DOHH2 (cell line): ENCODE results near the gene CD177.
"Not testable (repeated sequence)": the region's sequence is repeated elsewhere in the genome, so short reads cannot be mapped to it uniquely, and the experiment has no call there.

Experiments
- H3F3A ChIP-seq: fragments of 200-600 bp; sonication (generic), shearing (Covaris generic); 2 replicates; pipeline ENCODE4 v1.6.0; 2016; ENCODE audit warnings: antibody characterized with exemption, mild to moderate bottlenecking; ENCODE audit not compliant: control insufficient read depth, insufficient read depth
- H3K27ac ChIP-seq: fragments of 200-600 bp; sonication (generic); 2 replicates; pipeline ENCODE4 v1.5.1; 2014; ENCODE audit warnings: low read depth, mild to moderate bottlenecking, low read length, moderate library complexity
- H3K27me3 ChIP-seq: fragments of 200-600 bp; sonication (generic); 2 replicates; pipeline ENCODE4 v1.6.1; 2014; ENCODE audit warnings: mild to moderate bottlenecking, low read length, mixed read lengths; ENCODE audit not compliant: control insufficient read depth
- H3K36me3 ChIP-seq: fragments of 200-600 bp; sonication (generic); 2 replicates; pipeline ENCODE4 v1.6.1; 2014; ENCODE audit warnings: mild to moderate bottlenecking, low read length, moderate library complexity, mixed read lengths; ENCODE audit not compliant: control insufficient read depth
- H3K4me1 ChIP-seq: fragments of 200-600 bp; sonication (generic); 2 replicates; pipeline ENCODE4 v1.6.1; 2014; ENCODE audit warnings: mild to moderate bottlenecking, low read length, mixed read lengths; ENCODE audit not compliant: control insufficient read depth
- H3K4me2 ChIP-seq: fragments of 200-600 bp; sonication (generic); 2 replicates; pipeline ENCODE4 v1.6.0; 2014; ENCODE audit warnings: mild to moderate bottlenecking, low read length, moderate library complexity
- H3K4me3 ChIP-seq: fragments of 200-600 bp; sonication (generic); 2 replicates; pipeline ENCODE4 v1.5.1; 2014; ENCODE audit warnings: mild to moderate bottlenecking, low read length, mixed read lengths
- H3K79me2 ChIP-seq: fragments of 200-600 bp; sonication (generic); 2 replicates; pipeline ENCODE4 v1.6.1; 2014; ENCODE audit warnings: mild to moderate bottlenecking, low read length, mixed read lengths; ENCODE audit not compliant: control insufficient read depth
- H3K9me2 ChIP-seq: fragments of 200-600 bp; sonication (generic); replicated peaks from 2 replicates; pipeline ENCODE4 v1.6.1; 2014; ENCODE audit warnings: mild to moderate bottlenecking, low read length, mixed read lengths; ENCODE audit not compliant: control insufficient read depth
- H3K9me3 ChIP-seq: fragments of 200-600 bp; sonication (generic); 2 replicates; pipeline ENCODE4 v1.6.1; 2014; ENCODE audit warnings: antibody characterized with exemption, low read length, mixed read lengths; ENCODE audit not compliant: control insufficient read depth, insufficient read depth
- H4K20me1 ChIP-seq: fragments of 200-600 bp; sonication (generic); 2 replicates; pipeline ENCODE4 v1.6.0; 2014; ENCODE audit warnings: low read depth, mild to moderate bottlenecking, antibody characterized with exemption, low read length, moderate library complexity; ENCODE audit not compliant: control insufficient read depth, insufficient read depth
- CTCF ChIP-seq: fragments of 200-600 bp; sonication (generic); IDR thresholded peaks from one replicate; pipeline ENCODE4 v1.5.1; 2014; ENCODE audit warnings: antibody characterized with exemption, mild to moderate bottlenecking, low read depth, low read length; ENCODE audit not compliant: poor library complexity, severe bottlenecking
- EZH2phosphoT487 ChIP-seq: fragments of 200-600 bp; sonication (generic); IDR thresholded peaks from 2 replicates; pipeline ENCODE4 v1.6.1; 2017; ENCODE audit warnings: borderline replicate concordance, mild to moderate bottlenecking, antibody characterized with exemption, low read length, moderate library complexity, mixed read lengths

CD177 gene

GRCh38 chr19:43337737-43338136 is 15.7 kb upstream of the CD177 start:
- H3K79me2 ChIP-seq: no peaks in the 10 kb centered on the region
- no peak overlapping the region for H3K27ac ChIP-seq
- H3K4me1 ChIP-seq: no peaks in the 10 kb centered on the region
- no peaks in the 10 kb centered on the region for H3K9me3 ChIP-seq
- no peaks in the 10 kb centered on the region for H3F3A ChIP-seq
- no peaks in the 10 kb centered on the region for H4K20me1 ChIP-seq
- no peak overlapping the region for H3K4me3 ChIP-seq
- H3K4me2 ChIP-seq: no peak overlapping the region
- H3K9me2 ChIP-seq: no peaks in the 10 kb centered on the region
- no peaks in the 10 kb centered on the region for H3K27me3 ChIP-seq
- H3K36me3 ChIP-seq: no peaks in the 10 kb centered on the region
- TF ChIP-seq CTCF (no peak), EZH2phosphoT487 (no peak)

- no peak overlapping the region for H3K4me2 ChIP-seq
- H3K27ac ChIP-seq: no peak overlapping the region
- no peaks in the 10 kb centered on the region for H3K79me2 ChIP-seq
- no peaks in the 10 kb centered on the region for H3K9me2 ChIP-seq
- no peaks in the 10 kb centered on the region for H3K27me3 ChIP-seq
- H4K20me1 ChIP-seq: no peaks in the 10 kb centered on the region
- H3K9me3 ChIP-seq: no peaks in the 10 kb centered on the region
- H3F3A ChIP-seq: no peaks in the 10 kb centered on the region
- no peak for TF ChIP-seq EZH2phosphoT487
- no peak for TF ChIP-seq CTCF
- no peak overlapping the region for H3K4me3 ChIP-seq
- no peaks in the 10 kb centered on the region for H3K4me1 ChIP-seq
- H3K36me3 ChIP-seq: no peaks in the 10 kb centered on the region
Observed at GRCh38 chr19:43338530-43338929, 15.0 kb upstream of the CD177 start.

- H3K9me2 ChIP-seq, H4K20me1 ChIP-seq, H3K4me2 ChIP-seq, H3F3A ChIP-seq, H3K9me3 ChIP-seq, H3K27ac ChIP-seq, H3K4me1 ChIP-seq, H3K36me3 ChIP-seq, H3K4me3 ChIP-seq, H3K79me2 ChIP-seq, H3K27me3 ChIP-seq: not testable (repeated sequence)
Observed at GRCh38 chr19:43339243-43339930, 14.1 kb upstream of the CD177 start.

- not testable (repeated sequence) for H3K4me3 ChIP-seq, H3K9me3 ChIP-seq, H4K20me1 ChIP-seq, H3K36me3 ChIP-seq, H3K4me2 ChIP-seq, H3K9me2 ChIP-seq, H3K27me3 ChIP-seq, H3K4me1 ChIP-seq, H3F3A ChIP-seq, H3K27ac ChIP-seq, H3K79me2 ChIP-seq
Observed at GRCh38 chr19:43340101-43340500, 13.4 kb upstream of the CD177 start.

- H3K27me3 ChIP-seq, H3F3A ChIP-seq, H3K36me3 ChIP-seq, H3K9me2 ChIP-seq, H3K27ac ChIP-seq, H3K4me3 ChIP-seq, H3K9me3 ChIP-seq, H3K4me1 ChIP-seq, H4K20me1 ChIP-seq, H3K79me2 ChIP-seq, H3K4me2 ChIP-seq: not testable (repeated sequence)
Observed at GRCh38 chr19:43341098-43341497, 12.4 kb upstream of the CD177 start.

GRCh38 chr19:43342104-43342503 is 11.4 kb upstream of the CD177 start:
- not testable (repeated sequence) for H3K9me2 ChIP-seq, H3K27me3 ChIP-seq, H3K27ac ChIP-seq, H3F3A ChIP-seq, H3K9me3 ChIP-seq, H3K4me1 ChIP-seq, H3K79me2 ChIP-seq, H3K4me2 ChIP-seq, H3K36me3 ChIP-seq, H4K20me1 ChIP-seq, H3K4me3 ChIP-seq
